Measurements from ENCODE around the gene BEST4. TPM values are rescaled to one million over a fixed set of nuclear protein-coding genes. Genes with fewer than 3 reads are reported as not detected.
A peak's percentile ranks its signal among the peaks of the same experiment; 100 is the strongest.
"Not testable (repeated sequence)": the region's sequence is repeated elsewhere in the genome, so short reads cannot be mapped to it uniquely, and the experiment has no call there.

Gene BEST4
- total RNA-seq, 1 experiment from 2014 or later: not detected

- not testable (repeated sequence) for H3K27ac ChIP-seq; H3K4me3 ChIP-seq; H3K9me3 ChIP-seq (replicated peaks); H3K27me3 ChIP-seq (replicated peaks); DNase-seq (ENCODE audit: low read depth in 1 of 2, low spot score in 2 of 2)
- peaks cover 63% of the 10 kb centered on the region for H3K4me1 ChIP-seq (replicated peaks)
- H3K36me3 ChIP-seq: peaks cover 19% of the 10 kb centered on the region
These were observed 22.8 kb upstream of the BEST4 start for GRCh38 chr1:44810762-44811105.

GRCh38 chr1:44810101-44810761, 22.3 kb upstream of the BEST4 start:
- DNase-seq (ENCODE audit: low read depth in 1 of 2, low spot score in 2 of 2): no peak
- Histone ChIP-seq H3K27ac (no peak overlapping the region), H3K4me3 (no peak overlapping the region), H3K27me3 (replicated peaks) (no peaks in the 10 kb centered on the region), H3K36me3 (peaks cover 24% of the 10 kb centered on the region), H3K9me3 (replicated peaks) (no peaks in the 10 kb centered on the region), H3K4me1 (replicated peaks) (peaks cover 58% of the 10 kb centered on the region)

- H3K9me3 ChIP-seq (replicated peaks): no peaks in the 10 kb centered on the region
- H3K4me3 ChIP-seq: peak overlapping the region; percentile 18
- peaks cover 30% of the 10 kb centered on the region for H3K36me3 ChIP-seq
- H3K27me3 ChIP-seq (replicated peaks): no peaks in the 10 kb centered on the region
- peak overlapping the region; percentile 99 for H3K27ac ChIP-seq
- peak in 1 of 2 experiments; percentile 38 for DNase-seq (ENCODE audit: low read depth in 1 of 2, low spot score in 2 of 2)
- H3K4me1 ChIP-seq (replicated peaks): peaks cover 55% of the 10 kb centered on the region
These were observed 21.3 kb upstream of the BEST4 start for GRCh38 chr1:44808938-44809917.

GRCh38 chr1:44808063-44808937, 20.3 kb upstream of the BEST4 start, which contains the start of gene BTBD19:
TSS of gene BTBD19 (plus strand) at chr1:44808523. CDS start at chr1:44808821, 298 bp downstream.
- no peaks in the 10 kb centered on the region for H3K9me3 ChIP-seq (replicated peaks)
- peak; percentile 92 to 94 for DNase-seq (ENCODE audit: low read depth in 1 of 2, low spot score in 2 of 2)
- H3K36me3 ChIP-seq: peaks cover 34% of the 10 kb centered on the region
- peak within 1 kb of the TSS; percentile 99 for H3K27ac ChIP-seq
- peaks cover 55% of the 10 kb centered on the region for H3K4me1 ChIP-seq (replicated peaks)
- no peaks in the 10 kb centered on the region for H3K27me3 ChIP-seq (replicated peaks)
- H3K4me3 ChIP-seq: peak within 1 kb of the TSS; percentile 18

GRCh38 chr1:44807364-44808062, 19.5 kb upstream of the BEST4 start:
- H3K27ac ChIP-seq: peak overlapping the region; percentile 99
- no peaks in the 10 kb centered on the region for H3K9me3 ChIP-seq (replicated peaks)
- H3K4me1 ChIP-seq (replicated peaks): peaks cover 55% of the 10 kb centered on the region
- no peaks in the 10 kb centered on the region for H3K27me3 ChIP-seq (replicated peaks)
- peaks cover 41% of the 10 kb centered on the region for H3K36me3 ChIP-seq
- peak; percentile 99 to 100 for DNase-seq (ENCODE audit: low read depth in 1 of 2, low spot score in 2 of 2)
- no peak overlapping the region; the same call in 1 of the 2 replicates for H3K4me3 ChIP-seq

GRCh38 chr1:44806704-44807363, 18.9 kb upstream of the BEST4 start, which contains the start of gene DYNLT4:
TSS of gene DYNLT4 (minus strand) at chr1:44807351. CDS start at chr1:44806668, 683 bp downstream.
- H3K36me3 ChIP-seq: peaks cover 48% of the 10 kb centered on the region
- no peaks in the 10 kb centered on the region for H3K9me3 ChIP-seq (replicated peaks)
- H3K4me3 ChIP-seq: no peak within 1 kb of the TSS; the same call in 1 of the 2 replicates
- H3K27me3 ChIP-seq (replicated peaks): no peaks in the 10 kb centered on the region
- DNase-seq (ENCODE audit: low read depth in 1 of 2, low spot score in 2 of 2): no peak
- peaks cover 59% of the 10 kb centered on the region for H3K4me1 ChIP-seq (replicated peaks)
- peak within 1 kb of the TSS; percentile 99 for H3K27ac ChIP-seq

GRCh38 chr1:44806025-44806703, 18.2 kb upstream of the BEST4 start:
- Histone ChIP-seq H3K27ac (peak overlapping the region; percentile 99), H3K36me3 (peaks cover 48% of the 10 kb centered on the region), H3K27me3 (replicated peaks) (no peaks in the 10 kb centered on the region), H3K9me3 (replicated peaks) (no peaks in the 10 kb centered on the region), H3K4me1 (replicated peaks) (peaks cover 55% of the 10 kb centered on the region), H3K4me3 (no peak overlapping the region)
- no peak for DNase-seq (ENCODE audit: low read depth in 1 of 2, low spot score in 2 of 2)

GRCh38 chr1:44805311-44806024, 17.5 kb upstream of the BEST4 start:
- no peak for DNase-seq (ENCODE audit: low read depth in 1 of 2, low spot score in 2 of 2)

GRCh38 chr1:44803312-44804095, 15.5 kb upstream of the BEST4 start:
- Histone ChIP-seq H3K4me1 (replicated peaks) (peaks cover 55% of the 10 kb centered on the region), H3K27me3 (replicated peaks) (no peaks in the 10 kb centered on the region), H3K27ac (no peak overlapping the region), H3K4me3 (no peak overlapping the region), H3K9me3 (replicated peaks) (no peaks in the 10 kb centered on the region), H3K36me3 (peaks cover 53% of the 10 kb centered on the region)
- no peak for DNase-seq (ENCODE audit: low read depth in 1 of 2, low spot score in 2 of 2)

More at GRCh38 chr1:44805311-44806024, 17.5 kb upstream of the BEST4 start:
- H3K4me3 ChIP-seq: no peak overlapping the region
- no peaks in the 10 kb centered on the region for H3K9me3 ChIP-seq (replicated peaks)
- no peaks in the 10 kb centered on the region for H3K27me3 ChIP-seq (replicated peaks)
- no peak overlapping the region for H3K27ac ChIP-seq
- H3K4me1 ChIP-seq (replicated peaks): peaks cover 61% of the 10 kb centered on the region
- peaks cover 50% of the 10 kb centered on the region for H3K36me3 ChIP-seq

GRCh38 chr1:44803062-44803311, 15.0 kb upstream of the BEST4 start:
- Histone ChIP-seq H3K4me3 (no peak overlapping the region), H3K27me3 (replicated peaks) (no peaks in the 10 kb centered on the region), H3K36me3 (peaks cover 53% of the 10 kb centered on the region), H3K27ac (no peak overlapping the region), H3K9me3 (replicated peaks) (no peaks in the 10 kb centered on the region), H3K4me1 (replicated peaks) (peaks cover 55% of the 10 kb centered on the region)
- DNase-seq (ENCODE audit: low read depth in 1 of 2, low spot score in 2 of 2): no peak
